GM21360 (cell line): ENCODE data around the gene CARS1.

Source experiments
- ATAC-seq: cut with Tn5 transposase; IDR thresholded peaks from one replicate; pipeline ENCODE4 v1.9.1; 2021; ENCODE audit warnings: mild to moderate bottlenecking, moderate library complexity; ENCODE audit not compliant: unreplicated experiment

CARS1 gene

DNA sequence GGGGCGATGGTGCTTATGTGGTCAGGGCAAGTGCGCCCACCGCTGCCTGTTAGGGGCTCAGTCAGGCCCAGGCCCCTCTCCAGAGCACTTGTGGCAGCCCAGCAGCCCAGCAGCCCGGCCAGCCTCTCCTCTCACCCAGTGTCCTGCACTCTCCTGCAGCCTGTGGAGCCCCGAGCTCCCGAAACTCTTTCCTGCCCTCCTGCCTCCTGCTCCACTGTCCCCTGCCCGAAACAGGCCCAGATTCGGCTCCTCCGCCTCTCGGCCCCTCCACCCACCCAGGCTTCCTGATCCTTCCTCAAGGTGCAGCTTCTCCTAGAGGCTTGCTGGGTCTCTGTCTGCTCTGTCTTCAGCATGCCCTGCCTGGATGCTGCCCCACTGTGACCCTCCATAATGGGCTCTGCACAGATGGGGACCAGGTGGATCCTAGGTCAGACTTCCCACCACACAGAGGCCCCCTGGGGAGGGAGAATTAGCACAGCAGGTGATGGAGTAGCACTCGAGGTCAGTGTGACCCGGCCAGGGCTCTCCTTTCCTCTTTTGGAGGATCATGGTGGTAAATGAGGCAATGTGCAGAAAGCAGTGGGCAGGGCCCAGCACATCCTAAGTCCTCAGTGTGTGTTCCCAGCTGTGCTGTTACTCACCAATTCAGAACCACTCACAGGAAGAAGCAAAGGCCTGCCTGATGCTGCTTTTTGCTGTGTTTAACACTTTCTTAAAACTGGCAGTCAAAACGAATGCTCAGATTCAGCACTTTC, 46.5 kb downstream of the CARS1 start:
- no peak for ATAC-seq

- ATAC-seq: no peak
Measured at GRCh38 chr11:3010004-3010403, 47.2 kb downstream of the CARS1 start.

DNA sequence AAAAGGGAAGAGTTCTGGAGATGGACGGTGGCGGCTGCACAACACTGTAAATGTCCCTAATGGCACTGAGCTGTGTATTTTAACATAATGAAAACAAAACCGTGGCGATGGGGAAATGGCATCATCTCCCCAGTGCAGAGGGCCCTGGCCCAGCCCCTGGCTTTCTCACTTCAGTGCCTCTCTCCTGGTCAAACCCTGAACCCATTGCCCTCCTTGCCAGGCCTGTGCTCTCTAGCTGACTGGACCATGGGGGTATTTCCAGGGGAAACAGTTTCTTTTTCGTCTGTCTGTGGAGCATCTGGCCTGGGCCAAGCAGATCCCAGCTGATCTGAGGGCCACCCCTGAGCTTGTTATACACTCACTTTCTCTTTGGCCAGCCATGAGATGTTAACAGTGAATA, 47.7 kb downstream of the CARS1 start:
- no peak for ATAC-seq

GRCh38 chr11:3008746-3009336, 48.4 kb downstream of the CARS1 start:
- ATAC-seq: no peak

DNA sequence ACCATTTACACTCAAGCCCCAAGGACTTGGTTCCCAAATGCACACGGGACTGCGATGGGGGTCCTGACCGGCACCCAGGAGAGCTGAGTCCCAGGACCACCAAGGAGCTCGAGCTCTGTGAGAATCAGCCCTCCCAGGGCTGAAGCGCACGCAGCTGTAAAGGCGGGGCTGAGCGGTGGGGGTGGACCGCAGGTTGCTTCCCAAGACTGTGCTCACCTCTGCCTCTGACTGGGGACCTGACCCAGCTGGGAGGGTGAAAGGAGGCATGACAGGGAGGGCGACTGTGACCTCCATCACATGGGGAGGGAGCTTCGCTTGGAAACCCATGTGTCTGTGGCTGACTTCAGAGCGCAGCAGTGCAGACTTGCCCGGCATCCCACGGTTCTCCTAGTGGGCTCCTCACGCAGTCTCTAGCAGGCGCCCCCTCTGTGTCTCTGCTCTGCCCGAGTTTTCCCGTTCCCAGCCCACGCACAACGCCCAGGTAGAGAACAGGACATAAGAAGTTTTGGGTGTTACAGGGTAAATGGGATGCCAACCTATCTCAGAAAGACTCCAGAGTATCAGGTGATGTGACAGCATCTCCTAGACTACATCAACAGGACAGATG, 49.7 kb downstream of the CARS1 start:
- no peak for ATAC-seq

- ATAC-seq: no peak
Measured at GRCh38 chr11:3006505-3007260, 50.5 kb downstream of the CARS1 start.

GRCh38 chr11:3004481-3004880, 52.7 kb downstream of the CARS1 start:
- no peak for ATAC-seq

GRCh38 chr11:3003396-3004231, 53.6 kb downstream of the CARS1 start:
- ATAC-seq: no peak

DNA sequence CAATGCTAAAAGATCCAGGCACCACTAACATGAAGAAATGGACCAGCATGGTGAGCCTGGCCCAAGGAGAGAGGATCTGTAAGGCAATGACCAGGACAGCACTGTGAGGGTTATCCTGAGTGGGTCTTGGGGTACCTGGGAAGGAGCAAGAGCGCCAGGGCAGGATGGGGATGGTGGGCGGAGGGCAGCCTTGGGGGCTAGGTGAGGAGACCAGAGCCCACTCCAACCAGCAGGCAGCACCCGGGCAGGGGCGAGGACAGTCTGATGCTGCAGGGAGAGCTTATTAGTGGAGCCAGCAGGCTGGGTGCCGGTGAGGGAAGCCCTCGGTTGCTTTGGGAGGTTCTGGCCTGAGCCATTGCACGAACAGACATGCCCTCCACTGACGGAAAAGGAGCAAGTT, 54.4 kb downstream of the CARS1 start:
- ATAC-seq: no peak

GRCh38 chr11:3002351-3002861, 54.8 kb downstream of the CARS1 start:
- no peak for ATAC-seq

DNA sequence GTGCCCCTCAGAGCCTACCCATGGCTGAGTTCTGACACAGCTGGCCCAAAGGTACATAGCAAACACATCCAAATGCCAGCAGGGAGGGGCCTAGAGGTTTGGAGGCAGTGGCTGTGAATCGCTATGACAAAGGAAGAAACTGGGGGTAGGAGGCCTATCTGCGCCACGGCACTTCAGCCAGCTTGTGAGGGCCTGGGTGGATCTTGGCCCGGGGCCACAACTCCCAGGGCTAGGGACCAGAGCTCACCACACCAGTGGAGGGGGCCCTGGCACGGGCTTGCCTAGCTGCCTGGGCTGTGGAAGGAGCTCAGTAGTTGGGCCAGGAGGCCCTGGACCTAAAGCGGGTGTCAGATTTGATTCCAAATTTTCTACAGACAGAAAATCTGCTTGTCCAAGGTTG, 55.7 kb downstream of the CARS1 start:
- ATAC-seq: no peak

- ATAC-seq: no peak
Measured at GRCh38 chr11:3000032-3000961, 56.9 kb downstream of the CARS1 start.

GRCh38 chr11:2999464-2999998, 57.7 kb downstream of the CARS1 start:
- no peak for ATAC-seq

- ATAC-seq: no peak
Measured at GRCh38 chr11:2998073-2998850, 59.0 kb downstream of the CARS1 start.

DNA sequence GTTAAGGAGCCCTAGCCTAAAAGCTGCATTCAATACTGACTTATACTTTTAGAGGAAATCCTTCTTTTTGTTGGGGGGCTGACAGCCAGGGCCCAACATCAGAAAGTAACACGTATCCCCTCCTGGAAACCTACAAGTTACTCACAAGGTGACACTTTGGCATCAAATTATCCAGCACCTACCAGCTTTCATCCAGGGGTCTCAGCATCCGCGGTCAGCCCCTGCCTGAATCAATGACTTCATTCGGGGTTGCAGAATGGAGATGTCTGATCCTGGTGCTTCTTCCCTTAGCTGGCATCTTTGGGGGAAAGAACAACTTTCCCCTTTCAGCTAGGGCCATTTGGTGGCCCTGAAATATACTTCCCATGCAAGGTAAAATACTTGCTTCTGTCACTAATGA, 59.8 kb downstream of the CARS1 start:
- ATAC-seq: no peak

- ATAC-seq: no peak
Measured at GRCh38 chr11:2996976-2997375, 60.2 kb downstream of the CARS1 start.

DNA sequence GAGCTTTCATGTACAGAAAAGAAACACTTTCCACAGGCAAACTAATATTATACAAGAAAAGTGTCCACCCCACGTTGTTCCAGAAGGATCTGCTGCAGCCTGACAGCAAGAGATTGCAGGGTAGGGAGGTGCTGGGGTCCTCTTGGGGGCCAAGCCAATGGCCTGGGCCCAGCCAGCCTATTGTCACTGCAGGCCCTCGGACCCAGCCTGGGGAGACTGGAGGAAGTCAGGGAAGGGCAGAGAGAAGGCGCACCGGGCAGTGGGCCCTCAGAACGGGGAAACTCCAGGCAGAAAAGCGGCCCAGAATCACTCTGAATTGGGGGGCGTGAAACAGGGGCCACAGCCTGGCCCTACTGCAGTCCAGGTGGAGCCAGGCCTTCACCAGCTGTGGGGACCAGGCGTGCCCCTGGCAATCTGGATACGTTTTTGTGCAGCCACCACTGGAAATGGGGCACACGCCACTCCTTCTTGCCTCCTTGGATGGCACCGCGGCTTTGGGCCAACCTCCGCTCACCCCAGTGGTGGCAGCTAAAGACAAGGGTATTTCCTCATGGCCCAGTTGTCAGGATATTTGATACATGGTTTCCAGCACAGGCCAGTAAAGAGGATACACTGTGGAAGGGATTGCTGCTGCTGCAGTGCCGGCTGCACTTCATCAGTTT, 61.2 kb downstream of the CARS1 start:
- no peak for ATAC-seq

- ATAC-seq: no peak
Measured at GRCh38 chr11:2995031-2995561, 62.1 kb downstream of the CARS1 start.
